ENCODE data around the gene RFNG.
A peak's percentile ranks its signal among the peaks of the same experiment; 100 is the strongest.

Gene RFNG

DNA sequence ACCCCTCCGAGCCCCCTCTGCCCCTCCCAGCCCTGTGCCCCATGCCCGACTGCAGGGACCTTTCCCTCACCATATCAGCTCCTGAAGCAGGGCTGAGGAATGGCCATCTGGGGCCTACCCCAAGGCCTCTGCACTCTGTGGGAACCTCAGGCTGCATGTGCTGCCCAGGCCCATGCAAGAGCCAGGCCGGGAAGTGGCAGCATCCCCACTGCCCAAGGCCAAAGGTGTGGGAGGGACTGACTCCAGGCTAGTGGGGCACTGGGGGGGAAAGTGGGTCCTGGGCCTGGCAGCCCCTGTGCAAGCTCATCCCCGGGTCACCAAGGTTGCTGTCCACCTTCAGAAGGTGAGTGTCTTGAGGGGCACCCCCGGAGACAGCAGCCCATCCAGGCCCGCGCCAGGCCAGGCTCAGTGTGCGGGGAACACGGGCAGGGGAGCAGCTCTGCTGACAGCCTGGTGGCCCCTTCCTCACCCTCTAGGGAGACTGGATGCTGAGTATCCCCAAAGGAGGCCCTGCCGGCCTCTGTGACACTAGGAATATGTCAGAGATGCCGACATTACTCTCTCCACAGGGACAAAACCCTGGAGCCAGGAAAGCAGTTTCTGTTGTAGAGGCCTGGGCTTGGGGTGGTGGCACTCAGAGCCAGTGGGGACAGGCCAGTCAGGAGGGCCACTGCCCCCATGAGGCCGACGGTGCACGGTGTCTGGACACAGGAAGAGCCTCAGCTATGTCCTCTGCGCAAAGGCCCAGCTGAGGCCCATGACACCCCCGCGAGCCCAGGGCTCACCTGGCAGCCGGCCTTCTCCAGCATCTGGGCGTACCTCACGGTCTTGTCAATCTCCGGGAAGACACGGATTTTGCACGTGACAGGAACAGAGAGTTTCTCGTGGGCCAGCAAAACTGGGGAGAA lies 10.7 kb upstream of the RFNG start:
- H3K9me3 Mint-ChIP-seq: no peaks in the 10 kb centered on the region
- H3K36me3 Mint-ChIP-seq (ENCODE audit: low read depth): no peaks in the 10 kb centered on the region
- peaks cover 4% of the 10 kb centered on the region for H3K4me1 Mint-ChIP-seq
- no peak overlapping the region for H3K27ac Mint-ChIP-seq
- TF ChIP-seq, protein P1, sequence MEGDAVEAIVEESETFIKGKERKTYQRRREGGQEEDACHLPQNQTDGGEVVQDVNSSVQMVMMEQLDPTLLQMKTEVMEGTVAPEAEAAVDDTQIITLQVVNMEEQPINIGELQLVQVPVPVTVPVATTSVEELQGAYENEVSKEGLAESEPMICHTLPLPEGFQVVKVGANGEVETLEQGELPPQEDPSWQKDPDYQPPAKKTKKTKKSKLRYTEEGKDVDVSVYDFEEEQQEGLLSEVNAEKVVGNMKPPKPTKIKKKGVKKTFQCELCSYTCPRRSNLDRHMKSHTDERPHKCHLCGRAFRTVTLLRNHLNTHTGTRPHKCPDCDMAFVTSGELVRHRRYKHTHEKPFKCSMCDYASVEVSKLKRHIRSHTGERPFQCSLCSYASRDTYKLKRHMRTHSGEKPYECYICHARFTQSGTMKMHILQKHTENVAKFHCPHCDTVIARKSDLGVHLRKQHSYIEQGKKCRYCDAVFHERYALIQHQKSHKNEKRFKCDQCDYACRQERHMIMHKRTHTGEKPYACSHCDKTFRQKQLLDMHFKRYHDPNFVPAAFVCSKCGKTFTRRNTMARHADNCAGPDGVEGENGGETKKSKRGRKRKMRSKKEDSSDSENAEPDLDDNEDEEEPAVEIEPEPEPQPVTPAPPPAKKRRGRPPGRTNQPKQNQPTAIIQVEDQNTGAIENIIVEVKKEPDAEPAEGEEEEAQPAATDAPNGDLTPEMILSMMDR (IDR thresholded peaks at IDR 0.05): no peak
- no peak overlapping the region for H3K4me3 Mint-ChIP-seq
- DNase-seq: no peak
- H3K27me3 Mint-ChIP-seq (ENCODE audit: low read depth, poor library complexity): no peaks in the 10 kb centered on the region

DNA sequence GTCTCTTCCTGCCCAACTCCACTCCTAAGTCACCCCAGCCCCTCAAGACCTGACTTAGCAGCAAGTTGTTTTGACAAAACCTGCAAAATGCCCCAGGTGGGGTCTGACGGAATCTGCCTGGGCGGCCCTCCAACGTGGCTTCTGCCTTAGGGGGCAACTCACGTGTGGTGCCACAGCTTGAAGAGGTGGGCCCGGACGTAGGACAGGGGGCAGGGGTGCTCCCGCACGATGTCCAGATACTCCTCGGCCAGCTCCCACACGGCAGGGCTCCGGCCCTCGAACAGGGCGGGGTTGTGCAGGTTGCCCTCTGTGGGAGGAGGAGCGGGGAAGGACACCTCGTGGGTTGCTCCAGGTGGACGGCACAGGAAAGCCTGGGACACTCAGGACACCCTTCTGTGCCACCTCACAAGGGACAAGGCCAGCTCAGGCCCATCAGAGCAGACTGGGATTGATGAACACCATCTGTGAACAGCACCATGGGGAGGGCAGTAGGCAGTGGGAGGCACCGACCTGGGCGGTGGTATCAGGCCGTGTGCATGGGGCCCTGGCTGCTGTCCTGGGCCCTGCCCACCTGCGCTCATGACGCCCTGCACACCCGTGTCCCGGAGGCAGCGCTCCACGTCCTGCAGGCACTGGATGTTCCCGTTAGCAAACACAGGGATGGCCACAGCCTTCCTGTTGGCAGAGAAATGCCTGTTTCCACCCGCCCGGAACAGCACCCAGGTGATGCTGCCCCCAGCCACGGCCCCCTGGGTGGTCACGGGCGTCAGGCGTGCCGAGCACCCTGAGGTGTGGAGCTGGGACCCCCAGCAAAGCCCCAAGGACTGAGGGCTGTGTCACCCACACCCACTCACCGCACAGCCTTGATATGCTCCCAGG lies 9.7 kb upstream of the RFNG start:
- no peak overlapping the region for H3K4me3 Mint-ChIP-seq
- TF ChIP-seq, protein P1 (IDR thresholded peaks at IDR 0.05): no peak
- H3K4me1 Mint-ChIP-seq: peaks cover 3% of the 10 kb centered on the region
- no peaks in the 10 kb centered on the region for H3K9me3 Mint-ChIP-seq
- DNase-seq: no peak
- no peak overlapping the region for H3K27ac Mint-ChIP-seq
- H3K27me3 Mint-ChIP-seq (ENCODE audit: low read depth, poor library complexity): no peaks in the 10 kb centered on the region
- no peaks in the 10 kb centered on the region for H3K36me3 Mint-ChIP-seq (ENCODE audit: low read depth)

DNA sequence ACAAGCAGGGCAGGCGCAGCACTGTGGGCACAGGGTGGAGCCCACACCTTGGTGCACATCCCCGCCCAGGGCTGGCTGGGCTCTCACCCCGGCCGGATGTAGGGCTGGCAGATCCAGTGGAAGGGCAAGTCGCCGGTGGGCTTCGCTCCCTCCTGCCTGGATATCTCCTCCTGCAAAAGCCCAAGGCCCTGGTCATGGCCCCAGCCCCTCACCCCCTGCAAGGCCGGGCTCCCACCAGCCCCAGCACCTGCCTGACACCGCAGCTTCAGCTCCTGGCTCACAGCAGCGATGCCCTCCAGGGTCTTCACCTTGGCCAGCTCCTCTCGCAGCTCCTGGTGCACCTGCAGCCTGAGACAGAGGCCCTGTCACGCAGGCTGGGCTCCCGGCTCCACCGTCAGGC lies 9.0 kb upstream of the RFNG start:
- TF ChIP-seq, protein P1 (IDR thresholded peaks at IDR 0.05): no peak
- no peaks in the 10 kb centered on the region for H3K9me3 Mint-ChIP-seq
- no peak overlapping the region for H3K4me3 Mint-ChIP-seq
- no peak for DNase-seq
- no peaks in the 10 kb centered on the region for H3K4me1 Mint-ChIP-seq
- H3K27ac Mint-ChIP-seq: no peak overlapping the region
- H3K27me3 Mint-ChIP-seq (ENCODE audit: low read depth, poor library complexity): no peaks in the 10 kb centered on the region
- no peaks in the 10 kb centered on the region for H3K36me3 Mint-ChIP-seq (ENCODE audit: low read depth)

DNA sequence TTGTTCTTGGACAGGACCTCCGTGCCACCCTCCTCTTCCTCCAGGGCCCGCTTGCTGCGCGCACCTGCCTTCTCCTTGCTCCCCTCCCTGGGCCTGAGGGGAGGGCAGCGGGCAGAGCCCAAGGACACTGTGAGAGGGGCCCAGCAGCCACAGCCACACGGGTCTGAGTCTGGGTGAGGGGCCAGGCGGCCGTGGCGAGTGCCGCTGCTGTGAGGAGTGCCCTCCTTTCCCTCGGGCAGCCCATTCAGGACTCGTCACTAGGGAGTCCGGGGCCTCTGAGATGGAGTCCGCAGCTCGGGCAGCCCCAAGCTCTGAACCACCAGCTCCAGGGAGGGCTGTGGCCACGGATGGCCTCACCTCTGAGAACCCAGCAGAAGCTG lies 8.4 kb upstream of the RFNG start:
- Mint-ChIP-seq H3K4me3 (no peak overlapping the region), H3K36me3 (ENCODE audit: low read depth) (no peaks in the 10 kb centered on the region), H3K9me3 (no peaks in the 10 kb centered on the region), H3K27me3 (ENCODE audit: low read depth, poor library complexity) (no peaks in the 10 kb centered on the region), H3K27ac (no peak overlapping the region), H3K4me1 (no peaks in the 10 kb centered on the region)
- no peak for DNase-seq
- TF ChIP-seq, protein P1 (IDR thresholded peaks at IDR 0.05): no peak

DNA sequence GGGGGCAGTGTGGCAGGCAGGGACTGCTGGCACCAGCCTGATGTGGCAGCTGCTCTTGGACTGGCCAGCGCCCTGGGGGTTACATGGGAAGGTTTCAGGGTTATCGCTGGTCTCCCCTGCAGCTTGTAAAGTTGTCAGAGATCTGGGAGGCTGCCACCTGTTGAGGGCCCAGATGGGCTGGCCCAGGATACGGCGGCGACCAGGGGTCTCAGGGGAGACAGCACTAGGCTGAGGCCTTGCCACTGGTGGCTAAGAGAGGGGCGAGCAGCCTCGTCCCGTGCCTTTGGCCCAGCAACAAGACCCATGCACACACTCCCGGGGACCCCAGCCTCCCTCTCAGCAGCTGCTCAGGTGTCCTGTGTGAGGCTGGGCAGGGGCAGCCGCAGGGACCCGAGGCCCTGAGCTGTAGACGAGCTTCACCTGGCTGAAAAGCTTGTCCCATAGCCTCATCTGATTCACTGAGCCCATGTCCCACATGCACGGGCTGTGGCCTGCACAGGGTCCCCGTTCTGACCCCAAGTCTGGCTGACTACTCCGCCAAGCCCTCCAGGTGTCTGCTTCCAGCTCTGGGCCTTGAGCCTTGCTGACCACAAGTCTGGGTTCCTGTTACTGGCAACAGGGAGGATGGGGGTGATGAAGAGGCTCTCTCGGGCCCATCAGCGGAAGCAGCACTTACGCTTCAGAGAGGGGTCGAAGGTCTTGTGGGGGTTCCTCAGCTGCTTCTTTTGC lies 7.8 kb upstream of the RFNG start:
- Mint-ChIP-seq H3K27ac (peak overlapping the region; percentile 68), H3K9me3 (no peaks in the 10 kb centered on the region), H3K36me3 (ENCODE audit: low read depth) (no peaks in the 10 kb centered on the region), H3K4me3 (no peak overlapping the region), H3K4me1 (no peaks in the 10 kb centered on the region), H3K27me3 (ENCODE audit: low read depth, poor library complexity) (no peaks in the 10 kb centered on the region)
- TF ChIP-seq, protein P1 (IDR thresholded peaks at IDR 0.05): no peak
- DNase-seq: no peak

Data from nephron progenitor cell (in vitro differentiated cells).